Measurements from ENCODE around the gene ZBTB7C. TPM values are rescaled to one million over a fixed set of nuclear protein-coding genes. Genes with fewer than 3 reads are reported as not detected.

The ZBTB7C gene
- total and polyA plus RNA-seq, 10 of the 15 experiments (the other 5 are each of a cell fraction or from before 2014, with no cell fraction given) = under 0.01 to 0.08 (median 0.01) TPM; not detected in 7

GRCh38 chr18:48034651-48035555, 374.3 kb downstream of the ZBTB7C start (continued):
- no peak for TF ChIP-seq RELB (IDR thresholded peaks at IDR 0.05; ENCODE audit: low read depth)
- TF ChIP-seq POLR2A (IDR thresholded peaks at IDR 0.05; ENCODE audit: low read depth, low read length) = no peak

GRCh38 chr18:48033790-48034650, 375.2 kb downstream of the ZBTB7C start:
- Histone ChIP-seq H3K27ac (ENCODE audit: control insufficient read depth, insufficient read depth) (no peak overlapping the region), H3K4me2 (ENCODE audit: control insufficient read depth, insufficient read depth) (no peak overlapping the region), H3K79me2 (ENCODE audit: control insufficient read depth, insufficient read depth, low read length) (no peaks in the 10 kb centered on the region), H3K27me3 (replicated peaks in 1 of 2; ENCODE audit: control insufficient read depth in 2 of 2, insufficient read depth in 2 of 2, low read length in 1 of 2) (peaks cover 0 to 4% of the 10 kb centered on the region in 2 experiments; a peak in 2 of 4 replicates), H3K9me3 (replicated peaks; ENCODE audit: control insufficient read depth, insufficient read depth, low read length) (no peaks in the 10 kb centered on the region), H4K20me1 (ENCODE audit: control insufficient read depth, insufficient read depth) (no peaks in the 10 kb centered on the region), H3K4me1 (ENCODE audit: control insufficient read depth, insufficient read depth, low read length) (no peaks in the 10 kb centered on the region), H3K9ac (ENCODE audit: control insufficient read depth, insufficient read depth, low read length) (no peak overlapping the region), H3K4me3 (no peak overlapping the region), H3K36me3 (ENCODE audit: control insufficient read depth in 2 of 2, insufficient read depth in 2 of 2, low read length in 1 of 2) (no peaks in the 10 kb centered on the region), H2AFZ (ENCODE audit: control insufficient read depth, low read depth, low read length) (no peak overlapping the region)
- in situ Hi-C loops (cut with MboI) (no loop called here), intact Hi-C loops (cut with micrococcal nuclease; ENCODE audit: unreplicated experiment) (no loop called here)
- POLR2A ChIA-PET = no interaction called here
- BruUV-seq (replicated peaks) = no TSS peak
- DNase-seq (ENCODE audit: low read depth, low spot score) (no peak), FAIRE-seq (no peak), ATAC-seq (no peak)
- CTCF ChIA-PET = interaction anchor here (0.9 to 1.4 kb wide), 3 partner anchors 33 to 413 kb away, joined by 3 to 4 read pairs (median 3); no protein-coding TSS in a partner anchor
- RAD21 ChIA-PET (ENCODE audit: unreplicated experiment) = no interaction called here
- SMC1A ChIA-PET (ENCODE audit: uncharacterized antibody, unreplicated experiment) = no interaction called here
- no peak for TF ChIP-seq FOXM1 (IDR thresholded peaks at IDR 0.05; ENCODE audit: low read depth, low read length)
- TF ChIP-seq JUNB (IDR thresholded peaks at IDR 0.05) = no peak
- no peak for TF ChIP-seq BCL11A (IDR thresholded peaks at IDR 0.05; ENCODE audit: low read depth, low read length)
- no peak for TF ChIP-seq ZBTB40 (IDR thresholded peaks at IDR 0.05; ENCODE audit: borderline replicate concordance)
- no peak for TF ChIP-seq NR2F1 (conservative IDR thresholded peaks at IDR 0.05)
- TF ChIP-seq CEBPB (IDR thresholded peaks at IDR 0.05; ENCODE audit: borderline replicate concordance in 1 of 2, low read depth in 2 of 2, low read length in 2 of 2) = no peak
- no peak for TF ChIP-seq POU2F2 (IDR thresholded peaks at IDR 0.05; ENCODE audit: borderline replicate concordance, low read depth, low read length)
- no peak for TF ChIP-seq MAX (IDR thresholded peaks at IDR 0.05; ENCODE audit: low read depth, low read length)
- no peak for TF ChIP-seq RELB (IDR thresholded peaks at IDR 0.05; ENCODE audit: low read depth)
- TF ChIP-seq WRNIP1 (IDR thresholded peaks at IDR 0.05; ENCODE audit: borderline replicate concordance, low read depth, low read length) = no peak
- 12% methylated on average over 8 of the region's 9 CpGs for WGBS (ENCODE audit: insufficient coverage, insufficient replicate concordance, low lambda C conversion rate, missing lambda C conversion rate)

Measured in GM12878 (cell line).